Testis (tissue), 2 donors: ENCODE measurements around the gene CTNNA1.

Experiments used
- POLR2A ChIP-seq: fragments of 450-650 bp; IDR thresholded peaks from one replicate; pipeline ENCODE4 v1.6.1; 2017; ENCODE audit warnings: antibody characterized with exemption, mild to moderate bottlenecking, moderate library complexity
- TF ChIP-seq, protein P1 (sequence below), 3 experiments: fragments of 450-650 bp in 2 of 3; fragments of 200-600 bp in 1 of 3; sonication (generic) in 1 of 3; IDR thresholded peaks; one replicate each; pipeline ENCODE4 v1.5.1; 2016 to 2019; ENCODE audit warnings: antibody characterized with exemption in 3 of 3, mild to moderate bottlenecking in 2 of 3, moderate library complexity in 1 of 3

- TF ChIP-seq, protein P1, sequence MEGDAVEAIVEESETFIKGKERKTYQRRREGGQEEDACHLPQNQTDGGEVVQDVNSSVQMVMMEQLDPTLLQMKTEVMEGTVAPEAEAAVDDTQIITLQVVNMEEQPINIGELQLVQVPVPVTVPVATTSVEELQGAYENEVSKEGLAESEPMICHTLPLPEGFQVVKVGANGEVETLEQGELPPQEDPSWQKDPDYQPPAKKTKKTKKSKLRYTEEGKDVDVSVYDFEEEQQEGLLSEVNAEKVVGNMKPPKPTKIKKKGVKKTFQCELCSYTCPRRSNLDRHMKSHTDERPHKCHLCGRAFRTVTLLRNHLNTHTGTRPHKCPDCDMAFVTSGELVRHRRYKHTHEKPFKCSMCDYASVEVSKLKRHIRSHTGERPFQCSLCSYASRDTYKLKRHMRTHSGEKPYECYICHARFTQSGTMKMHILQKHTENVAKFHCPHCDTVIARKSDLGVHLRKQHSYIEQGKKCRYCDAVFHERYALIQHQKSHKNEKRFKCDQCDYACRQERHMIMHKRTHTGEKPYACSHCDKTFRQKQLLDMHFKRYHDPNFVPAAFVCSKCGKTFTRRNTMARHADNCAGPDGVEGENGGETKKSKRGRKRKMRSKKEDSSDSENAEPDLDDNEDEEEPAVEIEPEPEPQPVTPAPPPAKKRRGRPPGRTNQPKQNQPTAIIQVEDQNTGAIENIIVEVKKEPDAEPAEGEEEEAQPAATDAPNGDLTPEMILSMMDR (IDR thresholded peaks at IDR 0.05), result no peak
- no peak for TF ChIP-seq POLR2A
Measured at GRCh38 chr5:138755084-138755748, 2.0 kb downstream of the CTNNA1 start.
